ENCODE measurements around the gene BACH2. TPM values are rescaled to one million over a fixed set of nuclear protein-coding genes. Genes with fewer than 3 reads are reported as not detected.
"Not testable (repeated sequence)": the region's sequence is repeated elsewhere in the genome, so short reads cannot be mapped to it uniquely, and the experiment has no call there.

Gene BACH2
- total RNA-seq, 1 donor from 2014 or later, result 34.1 TPM

GRCh38 chr6:90216072-90216977 is 80.3 kb downstream of the BACH2 start:
- Mint-ChIP-seq H3K9me3 (no peaks in the 10 kb centered on the region), H3K27ac (no peak overlapping the region), H3K4me1 (peaks cover 3% of the 10 kb centered on the region), H3K27me3 (ENCODE audit: low read depth) (no peaks in the 10 kb centered on the region), H3K4me3 (peak overlapping the region; percentile 1), H3K36me3 (no peaks in the 10 kb centered on the region)
- peak in 1 of 2 experiments; percentile 40 for DNase-seq (ENCODE audit: low spot score in 2 of 2, unreplicated experiment in 2 of 2)
- TF ChIP-seq CTCF (IDR thresholded peaks at IDR 0.05; ENCODE audit: unreplicated experiment), result no peak

GRCh38 chr6:90214966-90215365 is 81.7 kb downstream of the BACH2 start:
- no peak for DNase-seq (ENCODE audit: low spot score in 2 of 2, unreplicated experiment in 2 of 2)
- H3K4me3 Mint-ChIP-seq, result no peak overlapping the region
- no peak overlapping the region for H3K27ac Mint-ChIP-seq
- no peaks in the 10 kb centered on the region for H3K9me3 Mint-ChIP-seq
- TF ChIP-seq CTCF (IDR thresholded peaks at IDR 0.05; ENCODE audit: unreplicated experiment), result no peak
- H3K4me1 Mint-ChIP-seq, result peaks cover 7% of the 10 kb centered on the region
- no peaks in the 10 kb centered on the region for H3K27me3 Mint-ChIP-seq (ENCODE audit: low read depth)
- no peaks in the 10 kb centered on the region for H3K36me3 Mint-ChIP-seq

GRCh38 chr6:90214461-90214860 is 82.2 kb downstream of the BACH2 start:
- H3K4me3 Mint-ChIP-seq, result no peak overlapping the region
- no peak overlapping the region for H3K27ac Mint-ChIP-seq
- no peak for DNase-seq (ENCODE audit: low spot score in 2 of 2, unreplicated experiment in 2 of 2)
- no peaks in the 10 kb centered on the region for H3K9me3 Mint-ChIP-seq
- TF ChIP-seq CTCF (IDR thresholded peaks at IDR 0.05; ENCODE audit: unreplicated experiment), result no peak
- no peaks in the 10 kb centered on the region for H3K27me3 Mint-ChIP-seq (ENCODE audit: low read depth)
- peaks cover 7% of the 10 kb centered on the region for H3K4me1 Mint-ChIP-seq
- H3K36me3 Mint-ChIP-seq, result no peaks in the 10 kb centered on the region

GRCh38 chr6:90212274-90212673 is 84.4 kb downstream of the BACH2 start:
- Mint-ChIP-seq H3K27ac (no peak overlapping the region), H3K4me1 (peaks cover 7% of the 10 kb centered on the region), H3K4me3 (no peak overlapping the region), H3K36me3 (peaks cover 8% of the 10 kb centered on the region), H3K9me3 (peaks cover 3% of the 10 kb centered on the region), H3K27me3 (ENCODE audit: low read depth) (no peaks in the 10 kb centered on the region)
- TF ChIP-seq CTCF (IDR thresholded peaks at IDR 0.05; ENCODE audit: unreplicated experiment), result no peak
- no peak for DNase-seq (ENCODE audit: low spot score in 2 of 2, unreplicated experiment in 2 of 2)

- Mint-ChIP-seq H3K27me3 (ENCODE audit: low read depth) (no peaks in the 10 kb centered on the region), H3K4me1 (peaks cover 7% of the 10 kb centered on the region), H3K4me3 (no peak overlapping the region), H3K36me3 (peaks cover 14% of the 10 kb centered on the region), H3K9me3 (peaks cover 3% of the 10 kb centered on the region), H3K27ac (no peak overlapping the region)
- no peak for TF ChIP-seq CTCF (IDR thresholded peaks at IDR 0.05; ENCODE audit: unreplicated experiment)
- no peak for DNase-seq (ENCODE audit: low spot score in 2 of 2, unreplicated experiment in 2 of 2)
Measured at GRCh38 chr6:90209527-90209926, 87.1 kb downstream of the BACH2 start.

GRCh38 chr6:90208690-90209089 is 88.0 kb downstream of the BACH2 start:
- H3K27ac Mint-ChIP-seq; H3K27me3 Mint-ChIP-seq (ENCODE audit: low read depth); DNase-seq (ENCODE audit: low spot score in 2 of 2, unreplicated experiment in 2 of 2); H3K4me3 Mint-ChIP-seq; H3K4me1 Mint-ChIP-seq; H3K9me3 Mint-ChIP-seq: not testable (repeated sequence)
- peaks cover 14% of the 10 kb centered on the region for H3K36me3 Mint-ChIP-seq

Measured in mesothelial cell of epicardium (in vitro differentiated cells).